Smooth muscle cell (in vitro differentiated cells): ENCODE results near the gene APOOL. TPM values are rescaled to one million over a fixed set of nuclear protein-coding genes. Genes with fewer than 3 reads are reported as not detected.

Experiments used
- DNase-seq: peaks from one replicate; lab custom pipeline; 2025; ENCODE audit not compliant: unreplicated experiment; lab: John Stamatoyannopoulos, UW
- H2AFZ ChIP-seq: fragments of 200-600 bp; sonication (generic); 2 replicates; pipeline ENCODE4 v1.6.0; 2016; ENCODE audit warnings: antibody characterized with exemption, low read depth, mild to moderate bottlenecking
- H3F3A ChIP-seq: fragments of 200-600 bp; sonication (generic); 2 replicates; pipeline ENCODE4 v1.6.0; 2017; ENCODE audit warnings: antibody characterized with exemption, low read depth
- H3K27ac ChIP-seq: fragments of 200-600 bp; sonication (generic); 2 replicates; pipeline ENCODE4 v1.5.1; 2016; ENCODE audit warnings: low read depth, mild to moderate bottlenecking
- H3K27me3 ChIP-seq: fragments of 200-600 bp; sonication (generic); 2 replicates; pipeline ENCODE4 v1.6.1; 2016; ENCODE audit warnings: low read depth, mild to moderate bottlenecking
- H3K36me3 ChIP-seq: fragments of 200-600 bp; sonication (generic); 2 replicates; pipeline ENCODE4 v1.5.1; 2016; ENCODE audit warnings: low read depth
- H3K4me1 ChIP-seq: fragments of 200-600 bp; sonication (generic); 2 replicates; pipeline ENCODE4 v1.5.1; 2016; ENCODE audit warnings: low read depth
- H3K4me2 ChIP-seq: fragments of 200-600 bp; sonication (generic); 2 replicates; pipeline ENCODE4 v1.6.0; 2016; ENCODE audit warnings: mild to moderate bottlenecking
- H3K4me3 ChIP-seq: fragments of 200-600 bp; sonication (generic); 2 replicates; pipeline ENCODE4 v1.5.1; 2016; ENCODE audit warnings: mild to moderate bottlenecking
- H3K79me2 ChIP-seq: fragments of 200-600 bp; sonication (generic); 2 replicates; pipeline ENCODE4 v1.6.0; 2016; ENCODE audit warnings: low read depth, mild to moderate bottlenecking
- H3K9ac ChIP-seq: fragments of 200-600 bp; sonication (generic); 2 replicates; pipeline ENCODE4 v1.6.0; 2016; ENCODE audit warnings: low read depth
- H3K9me3 ChIP-seq: fragments of 200-600 bp; sonication (generic); replicated peaks from 2 replicates; pipeline ENCODE4 v1.5.1; 2016; ENCODE audit warnings: low read depth
- H4K20me1 ChIP-seq: fragments of 200-600 bp; sonication (generic); 2 replicates; pipeline ENCODE4 v1.6.0; 2016; ENCODE audit warnings: low read depth
- CTCF ChIP-seq: fragments of 200-600 bp; sonication (generic); IDR thresholded peaks from 2 replicates; pipeline ENCODE4 v1.5.1; 2017; ENCODE audit warnings: borderline replicate concordance, mild to moderate bottlenecking, antibody characterized with exemption; ENCODE audit not compliant: insufficient read depth, poor library complexity, severe bottlenecking
- WGBS: methylation state at CpG from one replicate; pipeline ENCODE4 v1.1.7; 2016; ENCODE audit warnings: low lambda C conversion rate; 5-methylcytosine and 5-hydroxymethylcytosine counted together
- polyA plus RNA-seq: library from polyadenylated mRNA; unstranded; fragments of >200 nt; fragmentation: Nextera tagmentation; extraction: Ambion mirVana; gene quantifications from 2 replicates; pipeline ENCODE4 v1.2.1, GENCODE V29; 2016
- total RNA-seq: library from RNA; depleted of rRNA; stranded (reverse); fragments of >200 nt; gene quantifications from 2 replicates; pipeline ENCODE4 v1.2.3, GENCODE V29; 2014

APOOL gene
- total and polyA plus RNA-seq, 2 experiments from 2014 or later = 1.9 to 17.0 TPM

- no peaks in the 10 kb centered on the region for H3K36me3 ChIP-seq
- H3K4me3 ChIP-seq = no peak overlapping the region
- no peak overlapping the region for H2AFZ ChIP-seq
- H3K4me1 ChIP-seq = no peaks in the 10 kb centered on the region
- H3F3A ChIP-seq = no peaks in the 10 kb centered on the region
- no peak for TF ChIP-seq CTCF
- no peak for DNase-seq
- no peak overlapping the region for H3K9ac ChIP-seq
- H3K27me3 ChIP-seq = no peaks in the 10 kb centered on the region
- 89% methylated on average over 9 of the region's 9 CpGs for WGBS
- no peaks in the 10 kb centered on the region for H3K79me2 ChIP-seq
- no peak overlapping the region for H3K27ac ChIP-seq
- no peak overlapping the region for H3K4me2 ChIP-seq
- H4K20me1 ChIP-seq = no peaks in the 10 kb centered on the region
- no peaks in the 10 kb centered on the region for H3K9me3 ChIP-seq
Measured at GRCh38 chrX:85112293-85112692, 108.6 kb downstream of the APOOL start.

- no peaks in the 10 kb centered on the region for H3K9me3 ChIP-seq
- no peak overlapping the region for H3K4me2 ChIP-seq
- no peak for DNase-seq
- no peak overlapping the region for H2AFZ ChIP-seq
- WGBS = 48% methylated on average over 2 of the region's 2 CpGs
- no peaks in the 10 kb centered on the region for H3F3A ChIP-seq
- no peak overlapping the region for H3K27ac ChIP-seq
- H3K79me2 ChIP-seq = no peaks in the 10 kb centered on the region
- H4K20me1 ChIP-seq = no peaks in the 10 kb centered on the region
- H3K27me3 ChIP-seq = no peaks in the 10 kb centered on the region
- H3K9ac ChIP-seq = no peak overlapping the region
- H3K36me3 ChIP-seq = no peaks in the 10 kb centered on the region
- no peaks in the 10 kb centered on the region for H3K4me1 ChIP-seq
- no peak for TF ChIP-seq CTCF
- no peak overlapping the region for H3K4me3 ChIP-seq
Measured at GRCh38 chrX:85113746-85114145, 110.1 kb downstream of the APOOL start.

- WGBS = 63% methylated on average over 3 of the region's 3 CpGs
- no peak overlapping the region for H3K4me3 ChIP-seq
- H3F3A ChIP-seq = no peaks in the 10 kb centered on the region
- no peak overlapping the region for H3K4me2 ChIP-seq
- H3K9me3 ChIP-seq = no peaks in the 10 kb centered on the region
- no peaks in the 10 kb centered on the region for H3K79me2 ChIP-seq
- TF ChIP-seq CTCF = no peak
- no peak overlapping the region for H2AFZ ChIP-seq
- no peaks in the 10 kb centered on the region for H3K27me3 ChIP-seq
- H4K20me1 ChIP-seq = no peaks in the 10 kb centered on the region
- no peaks in the 10 kb centered on the region for H3K36me3 ChIP-seq
- H3K9ac ChIP-seq = no peak overlapping the region
- no peak for DNase-seq
- no peaks in the 10 kb centered on the region for H3K4me1 ChIP-seq
- H3K27ac ChIP-seq = no peak overlapping the region
Measured at GRCh38 chrX:85114171-85114570, 110.5 kb downstream of the APOOL start.

- Histone ChIP-seq H3K9ac (no peak overlapping the region), H3K4me2 (no peak overlapping the region), H3K9me3 (no peaks in the 10 kb centered on the region), H3K36me3 (no peaks in the 10 kb centered on the region), H2AFZ (no peak overlapping the region), H3K27me3 (no peaks in the 10 kb centered on the region), H3K4me1 (no peaks in the 10 kb centered on the region), H3K4me3 (no peak overlapping the region), H4K20me1 (no peaks in the 10 kb centered on the region), H3K79me2 (no peaks in the 10 kb centered on the region), H3F3A (no peaks in the 10 kb centered on the region), H3K27ac (no peak overlapping the region)
- DNase-seq = no peak
- TF ChIP-seq CTCF = no peak
Measured at GRCh38 chrX:85114776-85115175, 111.1 kb downstream of the APOOL start.
